LNCAP (cell line): ENCODE measurements around the gene MARCHF3.

Experiments
- TF ChIP-seq, protein P1 (sequence below): fragments of 450-650 bp; IDR thresholded peaks from 2 replicates; pipeline ENCODE4 v1.5.1; 2017; ENCODE audit warnings: mild to moderate bottlenecking

MARCHF3 gene

DNA sequence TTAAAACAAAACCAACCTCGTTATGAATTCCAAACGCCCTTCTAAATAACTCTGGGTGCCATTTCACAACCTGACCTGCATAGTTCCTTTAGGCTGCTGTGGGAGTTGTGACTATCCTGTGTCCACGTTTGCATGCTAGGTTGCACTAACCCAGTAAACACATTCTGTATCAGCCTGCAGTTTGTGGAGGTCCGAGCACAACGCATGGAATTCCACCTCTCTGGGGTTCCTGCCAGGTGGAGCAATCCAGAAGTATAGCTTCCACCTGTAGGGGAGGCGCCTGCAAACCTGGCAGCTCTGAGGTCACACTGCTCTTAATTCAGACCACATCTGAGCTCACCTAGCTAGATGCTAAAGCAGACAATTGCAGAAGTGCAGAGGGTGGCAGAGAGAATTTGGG, 57.2 kb downstream of the MARCHF3 start:
- TF ChIP-seq, protein P1, sequence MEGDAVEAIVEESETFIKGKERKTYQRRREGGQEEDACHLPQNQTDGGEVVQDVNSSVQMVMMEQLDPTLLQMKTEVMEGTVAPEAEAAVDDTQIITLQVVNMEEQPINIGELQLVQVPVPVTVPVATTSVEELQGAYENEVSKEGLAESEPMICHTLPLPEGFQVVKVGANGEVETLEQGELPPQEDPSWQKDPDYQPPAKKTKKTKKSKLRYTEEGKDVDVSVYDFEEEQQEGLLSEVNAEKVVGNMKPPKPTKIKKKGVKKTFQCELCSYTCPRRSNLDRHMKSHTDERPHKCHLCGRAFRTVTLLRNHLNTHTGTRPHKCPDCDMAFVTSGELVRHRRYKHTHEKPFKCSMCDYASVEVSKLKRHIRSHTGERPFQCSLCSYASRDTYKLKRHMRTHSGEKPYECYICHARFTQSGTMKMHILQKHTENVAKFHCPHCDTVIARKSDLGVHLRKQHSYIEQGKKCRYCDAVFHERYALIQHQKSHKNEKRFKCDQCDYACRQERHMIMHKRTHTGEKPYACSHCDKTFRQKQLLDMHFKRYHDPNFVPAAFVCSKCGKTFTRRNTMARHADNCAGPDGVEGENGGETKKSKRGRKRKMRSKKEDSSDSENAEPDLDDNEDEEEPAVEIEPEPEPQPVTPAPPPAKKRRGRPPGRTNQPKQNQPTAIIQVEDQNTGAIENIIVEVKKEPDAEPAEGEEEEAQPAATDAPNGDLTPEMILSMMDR = no peak

DNA sequence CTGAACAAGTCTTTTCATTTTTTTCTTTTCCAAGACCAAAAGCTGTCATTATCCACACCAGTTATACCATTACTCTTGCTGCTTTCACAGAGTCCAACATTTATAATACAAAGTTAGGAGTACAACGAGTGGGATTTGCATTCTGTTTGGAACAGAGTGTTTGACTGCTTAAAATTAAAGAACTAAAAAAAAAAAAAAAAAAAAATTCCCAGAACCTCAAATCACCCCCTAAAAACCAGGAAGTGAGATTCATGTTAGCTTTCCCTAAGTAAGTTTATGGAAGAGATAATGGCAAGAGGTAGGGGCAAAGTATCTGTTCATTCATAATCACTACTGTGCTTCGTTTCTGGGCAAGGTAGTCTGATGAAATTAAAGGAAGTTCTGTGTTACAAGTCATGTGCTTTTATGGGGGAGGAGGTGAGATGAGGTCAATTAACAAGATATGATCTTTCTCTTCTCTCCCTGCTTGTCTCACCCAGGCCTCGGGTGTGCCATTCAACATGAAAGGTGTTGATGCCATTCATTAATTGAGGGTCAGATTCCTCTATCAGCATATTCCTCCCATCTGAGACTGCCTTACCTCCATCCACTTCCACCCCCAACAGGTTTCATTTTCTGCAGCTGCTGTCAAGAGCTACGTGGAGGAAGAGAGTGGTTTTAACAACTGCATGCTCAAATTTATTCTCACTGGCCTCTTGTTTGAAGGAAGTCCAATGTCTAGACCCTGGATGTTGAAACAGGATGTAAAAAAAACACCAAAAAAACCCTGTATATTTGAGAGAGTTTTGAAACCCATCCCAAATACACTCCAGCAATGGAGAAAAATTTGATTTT, 58.1 kb downstream of the MARCHF3 start:
- TF ChIP-seq, protein P1 = no peak

GRCh38 chr5:126971455-126972031, 58.8 kb downstream of the MARCHF3 start:
- TF ChIP-seq, protein P1 = no peak

- TF ChIP-seq, protein P1 = no peak
Measured at GRCh38 chr5:126970517-126971017, 59.8 kb downstream of the MARCHF3 start.

DNA sequence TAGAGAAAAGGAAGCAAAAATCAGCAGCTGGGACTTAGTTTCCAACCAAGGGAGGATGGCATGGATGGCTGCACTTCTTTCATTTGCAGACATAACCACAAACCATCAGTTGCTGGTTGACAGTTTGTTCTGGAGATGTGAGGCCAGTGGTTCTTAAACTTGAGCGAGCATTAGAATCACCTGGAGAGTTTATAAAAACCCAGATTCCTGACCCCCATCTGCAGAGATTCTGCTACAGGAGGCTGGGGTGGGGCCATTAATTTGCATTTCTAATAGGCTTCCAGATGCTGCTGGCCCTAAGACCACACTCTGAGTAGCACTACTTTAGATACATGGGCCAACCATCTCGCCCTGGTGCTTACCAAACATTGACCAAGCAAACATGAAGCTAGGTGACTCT, 60.8 kb downstream of the MARCHF3 start:
- TF ChIP-seq, protein P1 = no peak

- TF ChIP-seq, protein P1 = no peak
Measured at GRCh38 chr5:126967808-126968466, 62.4 kb downstream of the MARCHF3 start.

GRCh38 chr5:126965487-126965886, 64.9 kb downstream of the MARCHF3 start:
- TF ChIP-seq, protein P1 = no peak
